Measurements from ENCODE around the gene PRCC.

Gene PRCC

DNA sequence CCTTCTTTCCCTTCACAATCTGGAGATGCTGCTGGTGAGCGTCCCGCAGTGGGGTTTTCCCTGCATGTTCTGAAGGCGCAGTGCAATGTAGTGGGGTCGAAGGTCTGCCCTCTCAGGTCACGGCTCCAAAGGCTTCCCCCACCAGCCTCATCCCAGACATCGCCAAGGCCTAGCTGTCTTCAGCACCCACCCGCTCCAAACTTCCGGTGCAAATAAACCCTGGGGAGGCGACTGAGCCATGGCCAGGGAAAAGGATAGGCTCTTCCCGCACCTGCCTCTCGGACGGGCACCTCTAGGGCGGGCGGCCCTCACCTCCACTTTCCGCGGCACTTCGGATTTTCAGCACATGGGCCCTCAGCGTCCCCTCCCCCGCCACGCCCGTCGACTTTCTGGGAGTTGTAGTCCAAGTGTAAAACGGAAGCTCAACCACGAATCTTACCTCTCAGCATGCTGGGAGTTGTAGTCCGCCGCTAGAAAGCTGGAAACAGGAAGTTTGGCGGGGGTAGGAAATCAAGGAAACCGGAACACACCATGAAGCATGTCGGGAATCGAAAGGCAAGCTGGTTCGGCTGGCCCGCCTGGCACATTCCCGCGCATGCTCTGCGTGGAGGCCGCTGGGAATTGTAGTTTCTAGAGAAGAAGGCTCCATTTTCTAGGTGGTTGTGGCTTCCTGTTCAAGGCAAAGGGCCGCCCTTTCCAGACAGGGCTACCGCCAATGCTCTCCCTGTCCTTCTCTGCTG lies 26.4 kb upstream of the PRCC start, which contains the start of gene MRPL24:
MRPL24 (minus strand) TSS at position 348 of the 740 bp plus-strand sequence. CDS start 2,384 bp downstream, outside the sequence.
- TF ChIP-seq, protein P1, sequence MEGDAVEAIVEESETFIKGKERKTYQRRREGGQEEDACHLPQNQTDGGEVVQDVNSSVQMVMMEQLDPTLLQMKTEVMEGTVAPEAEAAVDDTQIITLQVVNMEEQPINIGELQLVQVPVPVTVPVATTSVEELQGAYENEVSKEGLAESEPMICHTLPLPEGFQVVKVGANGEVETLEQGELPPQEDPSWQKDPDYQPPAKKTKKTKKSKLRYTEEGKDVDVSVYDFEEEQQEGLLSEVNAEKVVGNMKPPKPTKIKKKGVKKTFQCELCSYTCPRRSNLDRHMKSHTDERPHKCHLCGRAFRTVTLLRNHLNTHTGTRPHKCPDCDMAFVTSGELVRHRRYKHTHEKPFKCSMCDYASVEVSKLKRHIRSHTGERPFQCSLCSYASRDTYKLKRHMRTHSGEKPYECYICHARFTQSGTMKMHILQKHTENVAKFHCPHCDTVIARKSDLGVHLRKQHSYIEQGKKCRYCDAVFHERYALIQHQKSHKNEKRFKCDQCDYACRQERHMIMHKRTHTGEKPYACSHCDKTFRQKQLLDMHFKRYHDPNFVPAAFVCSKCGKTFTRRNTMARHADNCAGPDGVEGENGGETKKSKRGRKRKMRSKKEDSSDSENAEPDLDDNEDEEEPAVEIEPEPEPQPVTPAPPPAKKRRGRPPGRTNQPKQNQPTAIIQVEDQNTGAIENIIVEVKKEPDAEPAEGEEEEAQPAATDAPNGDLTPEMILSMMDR (conservative IDR thresholded peaks at IDR 0.05; ENCODE audit: low read depth, low read length) = no peak
- H3K4me3 ChIP-seq (ENCODE audit: low read depth, low read length) = peak within 1 kb of the TSS; percentile 91
- DNase-seq (ENCODE audit: low read depth) = peak; percentile 100

DNA sequence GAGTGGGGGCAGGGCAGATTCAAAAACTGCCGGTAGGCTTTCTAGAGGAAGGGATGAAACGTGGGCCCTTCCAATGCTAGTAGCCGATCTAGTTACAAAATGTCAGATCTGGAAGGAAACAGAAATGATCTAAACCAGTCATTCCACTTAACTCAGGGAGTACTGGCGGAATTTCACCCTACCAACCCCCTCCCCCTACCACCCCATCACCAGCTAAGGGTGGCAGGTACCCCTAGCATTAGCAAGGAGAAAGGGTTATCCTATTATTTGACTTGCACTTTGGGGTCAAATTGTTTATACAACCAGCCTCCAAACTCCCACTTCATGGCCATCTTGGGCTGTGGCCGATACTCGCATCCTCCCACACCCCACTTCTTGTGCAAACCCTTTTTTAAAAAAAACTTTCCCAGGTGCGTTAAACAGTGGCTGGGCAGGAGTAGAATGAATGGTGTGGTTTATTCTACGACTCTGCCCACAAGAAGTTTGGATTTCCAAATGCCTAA lies 25.8 kb upstream of the PRCC start:
- DNase-seq (ENCODE audit: low read depth) = no peak
- TF ChIP-seq, protein P1 (conservative IDR thresholded peaks at IDR 0.05; ENCODE audit: low read depth, low read length) = no peak
- peak overlapping the region; percentile 48 for H3K4me3 ChIP-seq (ENCODE audit: low read depth, low read length)

DNA sequence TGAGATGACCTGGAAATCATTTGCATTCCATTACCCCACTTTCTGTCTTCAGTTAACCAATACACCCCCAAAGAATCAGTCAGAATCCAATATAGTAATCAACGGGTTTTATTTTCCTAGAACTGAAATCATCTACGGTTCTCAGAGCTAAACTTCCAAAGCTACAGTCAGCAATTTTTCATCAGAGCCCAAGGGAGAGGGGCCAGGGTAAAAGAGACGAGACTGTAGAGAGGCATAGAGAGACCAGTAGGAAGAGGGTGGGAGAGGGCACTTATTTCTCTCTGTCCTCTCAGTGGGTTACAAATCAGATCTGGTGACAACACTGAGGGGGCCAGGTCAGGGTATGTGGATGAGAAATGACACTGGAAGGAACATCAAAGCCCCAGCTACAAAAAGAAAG lies 25.3 kb upstream of the PRCC start:
- no peak for DNase-seq (ENCODE audit: low read depth)
- TF ChIP-seq, protein P1 (conservative IDR thresholded peaks at IDR 0.05; ENCODE audit: low read depth, low read length) = no peak
- no peak overlapping the region for H3K4me3 ChIP-seq (ENCODE audit: low read depth, low read length)

DNA sequence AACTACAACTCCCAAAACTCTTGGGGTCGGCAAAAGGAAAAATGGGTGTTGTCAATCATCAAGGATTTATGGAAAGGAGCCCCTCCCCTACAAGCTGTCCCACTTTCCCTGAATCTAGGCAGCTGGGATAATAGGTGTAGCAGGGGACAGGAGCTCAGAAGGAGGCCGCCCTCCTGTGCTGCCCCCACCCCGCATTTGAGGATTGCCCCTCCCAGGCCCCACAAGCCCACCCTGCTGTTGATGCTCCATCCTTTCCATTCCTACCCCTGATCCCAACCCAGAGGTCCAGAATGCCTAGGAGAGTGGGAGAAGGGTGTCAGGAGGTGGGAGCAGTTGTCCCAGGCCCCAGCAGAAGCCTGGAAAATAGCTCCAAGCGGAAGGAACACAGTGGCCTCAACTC lies 24.5 kb upstream of the PRCC start:
- TF ChIP-seq, protein P1 (conservative IDR thresholded peaks at IDR 0.05; ENCODE audit: low read depth, low read length) = no peak
- DNase-seq (ENCODE audit: low read depth) = no peak

DNA sequence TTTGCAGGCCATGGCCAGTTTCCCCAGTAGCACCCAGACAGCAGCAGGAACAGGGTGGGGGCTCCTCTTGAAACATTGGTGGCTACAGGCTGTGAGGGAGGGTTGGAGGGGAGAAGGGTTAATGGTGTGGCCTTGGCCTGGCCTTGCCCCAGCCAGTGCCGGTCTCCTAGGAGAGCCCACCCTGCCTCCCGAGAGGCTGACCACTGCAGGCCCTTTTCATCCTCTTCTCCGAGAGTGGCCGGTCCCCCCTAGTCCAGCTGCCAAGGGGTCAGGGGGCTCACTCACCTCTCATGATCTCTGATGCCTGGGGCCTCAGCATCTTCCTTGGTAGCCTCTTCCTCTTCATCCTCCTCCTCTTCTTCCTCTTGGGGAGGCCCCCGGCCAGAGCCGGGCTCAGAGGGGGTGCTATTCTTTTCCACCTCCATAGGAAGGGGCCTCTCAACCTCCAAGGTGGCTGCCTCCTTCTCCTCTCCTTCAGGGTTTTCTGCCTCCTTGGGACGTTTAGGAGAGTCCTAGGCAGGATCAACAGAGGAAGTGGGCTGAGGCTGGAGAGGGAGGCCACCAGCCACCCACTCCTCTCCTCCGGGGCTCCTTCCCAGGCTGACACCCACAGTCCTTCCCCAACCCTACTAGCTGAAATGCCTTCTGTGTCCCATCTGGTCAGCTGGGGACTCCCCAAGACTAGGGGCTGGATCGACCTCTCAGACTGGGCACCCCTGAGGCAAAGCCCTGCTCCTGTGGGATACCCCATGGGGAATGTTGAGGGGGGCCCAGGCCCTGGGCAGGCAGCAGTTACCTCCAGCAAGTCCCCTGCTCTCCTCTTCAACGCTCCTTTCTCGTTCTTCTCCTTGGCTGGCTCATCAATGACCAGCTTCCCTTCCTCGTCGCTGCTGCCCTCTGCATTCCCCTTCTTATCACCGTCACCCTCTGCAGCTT lies 23.7 kb upstream of the PRCC start:
- no peak for DNase-seq (ENCODE audit: low read depth)
- no peak overlapping the region for H3K4me3 ChIP-seq (ENCODE audit: low read depth, low read length)
- TF ChIP-seq, protein P1 (conservative IDR thresholded peaks at IDR 0.05; ENCODE audit: low read depth, low read length) = no peak

More for the DNA sequence above, 24.5 kb upstream of the PRCC start:
- no peak overlapping the region for H3K4me3 ChIP-seq (ENCODE audit: low read depth, low read length)

DNA sequence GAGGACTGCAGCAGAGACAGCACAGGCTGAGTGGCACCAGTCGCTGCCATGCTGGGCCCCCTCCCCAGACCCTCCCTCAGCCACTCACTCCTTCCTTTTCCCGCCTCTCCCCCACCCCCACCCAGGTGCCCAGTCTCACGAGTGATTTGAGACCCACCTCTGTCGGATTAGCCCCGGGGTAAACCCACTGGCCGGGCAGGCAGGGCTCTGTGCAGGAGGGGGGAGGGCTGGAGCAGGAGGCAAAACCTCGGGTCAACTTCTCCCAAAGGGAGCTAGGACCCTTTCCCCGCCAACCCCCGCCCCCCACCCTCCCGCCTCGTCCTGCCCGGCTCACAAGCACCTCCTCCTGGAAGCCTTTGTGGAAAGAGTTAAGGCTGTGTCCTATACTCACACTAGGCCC lies 23.0 kb upstream of the PRCC start:
- TF ChIP-seq, protein P1 (conservative IDR thresholded peaks at IDR 0.05; ENCODE audit: low read depth, low read length) = no peak

More for the DNA sequence above, 23.0 kb upstream of the PRCC start:
- no peak for DNase-seq (ENCODE audit: low read depth)
- H3K4me3 ChIP-seq (ENCODE audit: low read depth, low read length) = no peak overlapping the region
